Ammon's horn (tissue), 1 donor: ENCODE measurements around the gene ZMYM1.
"Not testable (repeated sequence)": the region's sequence is repeated elsewhere in the genome, so short reads cannot be mapped to it uniquely, and the experiment has no call there.

Experiments used
- DNase-seq: peaks from one replicate; pipeline ENCODE4 v3.0.0-alpha.2; 2016; ENCODE audit warnings: low spot score

ZMYM1 gene

GRCh38 chr1:35076426-35076825 is 2.8 kb upstream of the ZMYM1 start:
- not testable (repeated sequence) for DNase-seq

GRCh38 chr1:35080171-35080854 is 1.1 kb downstream of the ZMYM1 start:
- DNase-seq = no peak

- DNase-seq = no peak
Observed at GRCh38 chr1:35085421-35085820, 6.2 kb downstream of the ZMYM1 start.

DNA sequence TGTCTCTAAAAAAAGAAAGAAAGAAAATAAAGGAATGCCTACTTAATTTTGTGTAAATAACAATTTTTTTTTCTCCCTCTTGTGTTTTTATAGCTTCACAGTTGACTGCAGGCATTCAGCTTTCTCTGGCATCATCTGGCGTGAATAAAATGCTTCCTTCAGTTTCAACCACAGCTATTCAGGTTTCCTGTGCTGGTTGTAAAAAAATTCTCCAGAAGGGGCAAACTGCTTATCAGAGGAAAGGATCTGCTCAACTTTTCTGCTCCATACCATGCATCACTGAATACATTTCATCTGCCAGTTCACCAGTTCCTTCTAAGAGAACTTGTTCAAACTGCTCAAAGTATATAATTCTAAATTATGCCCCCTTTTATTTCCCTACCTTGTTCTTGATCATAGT is 18.0 kb downstream of the ZMYM1 start:
- no peak for DNase-seq

DNA sequence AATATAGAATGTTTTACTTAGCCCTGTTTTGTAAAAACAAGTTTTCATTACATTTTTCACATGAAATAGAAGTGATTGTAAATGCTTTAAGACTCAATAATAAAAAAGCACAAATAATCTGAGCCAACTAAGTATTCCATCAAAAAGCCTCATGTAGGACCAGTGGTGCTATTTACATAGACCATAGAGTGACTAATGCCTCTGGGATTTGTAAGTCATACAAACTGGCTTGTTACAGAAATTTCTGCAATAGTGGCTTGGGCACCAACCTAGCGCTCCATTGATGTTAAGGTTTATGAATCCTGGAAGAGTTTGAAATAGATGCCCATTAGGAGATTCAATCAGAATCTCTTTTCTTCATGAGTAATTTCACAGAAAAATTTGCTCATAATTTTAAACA is 31.9 kb downstream of the ZMYM1 start:
- no peak for DNase-seq

DNA sequence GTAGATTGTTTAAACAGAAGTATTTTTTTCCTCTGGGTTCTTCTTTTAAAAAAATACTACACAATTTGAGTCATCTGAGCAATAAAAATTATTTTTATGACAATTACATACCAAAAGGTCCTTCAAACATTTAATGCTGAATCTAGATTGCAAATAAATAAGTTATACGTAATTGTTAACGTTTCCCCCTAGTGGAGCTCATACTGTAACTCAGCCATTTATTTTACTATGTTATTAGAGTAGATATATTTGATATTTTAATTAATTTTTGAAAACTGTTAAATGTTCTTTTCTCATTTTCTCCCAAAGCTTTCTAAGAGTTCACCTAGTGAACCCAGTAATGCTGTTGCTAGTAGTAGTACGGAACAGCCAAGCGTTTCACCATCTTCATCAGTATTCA is 33.5 kb downstream of the ZMYM1 start:
- DNase-seq = no peak

- DNase-seq = no peak
Observed at GRCh38 chr1:35115459-35116383, 36.5 kb downstream of the ZMYM1 start.

- no peak for DNase-seq
Observed at GRCh38 chr1:35120458-35121133, 41.4 kb downstream of the ZMYM1 start.

GRCh38 chr1:35122311-35122710 is 43.1 kb downstream of the ZMYM1 start:
- DNase-seq = no peak

DNA sequence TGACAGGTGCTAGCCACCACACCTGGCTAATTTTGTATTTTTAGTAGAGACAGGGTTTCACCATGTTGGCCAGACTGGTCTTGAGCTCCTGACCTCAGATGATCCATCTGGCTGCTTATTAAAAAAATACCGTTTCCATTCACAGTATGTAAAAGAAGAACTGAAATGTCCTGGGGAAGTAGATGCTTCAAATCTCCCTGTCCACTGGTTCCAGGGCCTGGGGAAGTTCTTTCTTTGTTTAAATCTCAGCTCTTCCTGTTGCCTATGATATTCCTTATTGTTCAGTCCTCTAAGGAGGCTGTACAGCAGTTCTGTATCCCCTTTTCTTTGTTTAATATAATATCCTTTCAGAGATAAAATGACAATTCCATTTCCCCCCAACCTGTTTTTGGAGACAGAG is 47.4 kb downstream of the ZMYM1 start:
- no peak for DNase-seq

GRCh38 chr1:35129080-35129479 is 49.9 kb downstream of the ZMYM1 start:
- no peak for DNase-seq

DNA sequence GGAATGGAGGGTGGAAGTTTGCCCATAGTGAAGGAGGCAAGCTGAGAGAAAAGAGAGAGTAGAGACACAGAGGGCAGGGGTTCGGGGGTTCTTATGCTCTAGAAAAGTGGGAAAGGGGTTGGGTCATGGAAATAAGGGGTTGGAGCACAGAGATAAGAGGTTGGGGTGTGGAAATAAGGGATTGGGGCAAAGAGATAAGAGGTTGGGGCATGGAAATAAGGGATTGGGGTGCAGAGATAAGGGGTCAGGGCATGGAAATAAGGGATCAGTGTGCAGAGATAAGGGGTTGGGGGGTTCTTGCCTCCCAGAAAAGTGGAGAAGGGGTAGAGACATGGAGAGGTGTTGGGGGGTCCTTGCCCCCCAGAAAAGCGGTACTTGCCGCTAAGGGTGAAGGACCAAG is 57.6 kb downstream of the ZMYM1 start:
- no peak for DNase-seq

DNA sequence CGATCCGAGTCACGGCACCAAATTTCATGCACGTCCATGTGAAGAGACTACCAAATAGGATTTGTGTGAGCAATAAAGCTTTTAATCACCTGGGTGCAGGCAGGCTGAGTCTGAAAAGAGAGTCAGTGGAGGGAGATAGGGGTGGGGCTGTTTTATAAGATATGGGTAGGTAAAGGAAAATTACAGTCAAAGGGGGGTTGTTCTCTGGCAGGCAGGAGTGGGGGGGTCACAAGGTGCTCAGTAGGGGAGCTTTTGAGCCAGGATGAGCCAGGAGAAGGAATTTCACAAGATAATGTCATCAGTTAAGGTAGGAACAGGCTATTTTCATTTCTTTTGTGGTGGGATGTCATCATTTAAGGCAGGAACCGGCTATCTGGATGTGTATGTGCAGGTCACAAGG is 58.4 kb downstream of the ZMYM1 start:
- DNase-seq = not testable (repeated sequence)

DNA sequence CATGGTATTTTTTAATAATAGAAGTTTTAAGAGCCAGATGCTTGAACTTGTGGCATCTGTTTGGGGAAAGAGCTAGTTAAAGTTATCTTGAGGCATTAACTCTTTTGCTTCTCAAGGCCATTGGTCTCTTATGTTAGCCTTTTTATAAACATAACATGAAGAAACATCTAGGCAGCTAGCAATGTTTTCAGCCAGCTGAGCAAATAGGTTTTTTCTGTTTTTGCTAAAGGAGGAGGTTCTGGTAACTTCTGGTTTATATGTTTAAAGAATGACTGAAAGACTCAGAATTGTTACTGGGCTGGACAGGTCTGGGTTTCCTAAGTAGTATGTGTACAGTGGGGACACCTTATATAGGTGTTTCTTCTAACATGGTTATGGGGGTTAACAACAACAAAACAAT is 63.1 kb downstream of the ZMYM1 start:
- not testable (repeated sequence) for DNase-seq

DNA sequence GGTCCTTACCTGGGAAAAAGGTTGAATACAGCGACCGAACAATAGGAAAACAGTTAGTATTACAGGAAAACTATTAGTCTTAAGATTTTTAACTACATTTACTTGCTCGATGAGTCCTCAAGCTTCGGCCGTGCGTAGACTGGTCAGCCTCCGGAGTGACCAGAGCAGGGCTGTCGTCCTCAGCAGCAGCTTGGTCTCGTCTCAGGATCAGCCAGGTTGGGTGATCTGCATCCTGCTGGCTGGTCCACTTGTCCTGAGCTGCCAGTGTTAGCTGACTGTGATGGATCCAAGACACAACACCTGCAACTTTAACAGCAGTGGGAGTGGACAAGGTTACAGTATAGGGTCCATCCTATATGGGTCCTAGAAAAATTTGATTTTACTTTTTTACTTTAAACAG is 63.5 kb downstream of the ZMYM1 start:
- DNase-seq = not testable (repeated sequence)

DNA sequence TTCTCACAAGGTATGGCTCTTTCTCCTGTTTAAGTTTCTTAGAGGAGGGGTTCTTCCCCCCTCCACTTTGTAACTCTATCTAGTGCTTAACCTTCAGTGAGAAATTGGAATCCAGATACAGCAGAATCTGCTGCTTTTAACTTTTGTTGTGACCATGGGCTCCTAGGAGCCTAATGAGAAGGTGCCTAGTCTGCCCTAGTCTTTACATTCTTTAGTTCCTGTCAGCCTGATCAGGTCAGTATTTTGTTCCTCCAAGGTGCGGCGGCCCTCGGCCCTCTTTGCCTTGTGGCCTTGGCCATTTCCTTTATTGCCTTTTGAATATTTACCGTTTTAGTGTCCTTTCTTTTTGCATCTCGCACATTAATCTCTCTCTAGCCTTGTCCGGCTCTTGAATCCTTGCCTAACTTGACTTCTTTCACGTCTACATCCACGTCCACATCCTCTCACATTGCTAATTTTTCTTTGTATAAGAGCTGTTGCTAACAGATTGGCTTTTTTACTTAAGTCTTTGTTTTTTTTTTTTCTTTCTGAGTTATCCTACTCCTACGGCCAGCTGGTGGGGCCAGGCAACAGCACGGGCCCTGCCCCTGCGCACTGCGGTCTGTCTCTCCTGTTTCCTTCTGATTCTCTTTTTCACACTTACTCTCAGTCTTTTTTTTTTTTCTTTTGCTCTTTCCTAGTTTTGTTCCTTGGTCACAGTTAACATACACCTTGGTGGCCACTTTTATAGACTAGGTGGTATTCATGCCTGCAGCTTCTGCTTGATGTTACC is 64.7 kb downstream of the ZMYM1 start:
- DNase-seq = no peak

DNA sequence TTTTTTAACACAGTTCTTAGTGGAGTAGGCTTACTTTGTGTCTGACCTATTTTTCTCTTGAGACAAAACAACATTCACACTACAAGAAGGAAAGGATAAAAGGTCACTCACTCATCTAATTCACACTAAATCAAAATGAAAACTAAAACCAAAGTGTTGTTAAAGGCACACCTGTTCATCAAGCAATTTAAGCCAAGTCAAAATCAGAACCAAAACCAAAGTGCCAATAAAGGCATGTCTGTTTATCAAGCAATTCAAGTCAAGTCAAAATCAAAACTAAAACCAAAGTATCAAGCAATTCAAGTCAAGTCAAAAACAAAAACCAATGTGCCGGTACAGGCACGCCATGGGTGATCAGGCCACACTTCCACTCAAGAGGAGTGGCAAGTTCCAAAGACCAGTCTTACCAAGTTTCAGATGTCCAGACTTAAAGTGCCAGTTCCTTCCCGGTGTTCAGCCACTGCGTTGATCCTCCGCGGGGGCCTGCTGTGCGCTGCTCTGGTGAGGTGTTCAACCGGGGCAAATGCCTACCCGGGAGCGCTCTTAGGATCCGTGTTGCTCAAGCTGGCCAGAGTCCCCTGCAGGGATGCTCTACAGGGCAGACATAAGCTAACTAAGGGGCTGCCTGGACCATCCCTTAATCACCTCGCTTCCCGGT is 66.8 kb downstream of the ZMYM1 start:
- not testable (repeated sequence) for DNase-seq

GRCh38 chr1:35151220-35151619 is 72.0 kb downstream of the ZMYM1 start:
- DNase-seq = no peak

DNA sequence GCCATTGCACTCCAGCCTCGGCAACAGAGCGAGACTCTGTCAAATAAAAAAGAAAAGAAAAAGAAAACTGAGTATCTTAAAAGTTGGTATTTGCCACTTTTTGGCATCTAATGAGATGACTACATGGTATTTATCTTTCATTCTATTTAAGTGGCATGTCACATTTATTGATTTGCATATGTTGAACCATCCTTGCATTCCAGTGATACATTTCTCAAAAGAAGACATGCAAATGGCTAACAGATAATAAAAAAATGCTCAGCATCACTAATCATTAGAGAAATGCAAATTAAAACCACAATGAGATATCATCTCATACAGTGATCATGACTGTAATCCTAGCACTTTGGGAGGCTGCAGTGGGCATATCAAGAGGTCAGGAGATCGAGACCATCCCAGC is 85.7 kb downstream of the ZMYM1 start:
- DNase-seq = no peak
